K562 (cell line): ENCODE measurements around the gene PITX2. TPM values are rescaled to one million over a fixed set of nuclear protein-coding genes. Genes with fewer than 3 reads are reported as not detected.

Experiments
- ATAC-seq: fragments of 200-7000 bp; cut with Tn5 transposase; 3 replicates; pipeline ENCODE4 v1.9.1; 2020; ENCODE audit warnings: moderate library complexity
- BruUV-seq: library from RNA; stranded (reverse); fragments of 400-500 nt; replicated peaks from 2 replicates; lab custom pipeline; 2021; lab: Mats Ljungman, UMichigan
- CTCF ChIA-PET: fragments of 300-600 bp; formaldehyde crosslinking; extraction: SDS; loops from one replicate; lab custom pipeline; 2021; ENCODE audit warnings: low intra/inter-chr PET ratio; lab: Yijun Ruan, JAX
- POLR2A ChIA-PET: fragments of 300-600, 350-650 bp; sonication (Branson Sonifier 250); formaldehyde crosslinking; extraction: SDS; loops from one replicate; lab custom pipeline; 2021; ENCODE audit warnings: antibody characterized with exemption, inconsistent platforms; lab: Yijun Ruan, JAX
- DNase-seq, 4 experiments: peaks; one replicate each; pipeline versions ENCODE4 v3.0.0 to v3.0.0-alpha.2; 2011 to 2018; ENCODE audit warnings: low spot score in 3 of 4, mixed read lengths in 3 of 4; ENCODE audit errors: extremely low read depth in 1 of 4
- FAIRE-seq: peaks from 2 replicates; lab custom pipeline; 2011; peaks lifted over from hg19 to GRCh38; lab: Jason Lieb, UNC
- H2AFZ ChIP-seq: 2 replicates; pipeline ENCODE4 v1.6.0; 2011; ENCODE audit warnings: low read depth, low read length, control low read depth, inconsistent platforms
- H3K27ac ChIP-seq: fragments of 200-600 bp; 3 replicates; pipeline ENCODE4 v1.8.0; 2011; ENCODE audit warnings: low read depth, mild to moderate bottlenecking, control low read depth, inconsistent platforms, low read length, moderate library complexity, mixed read lengths; ENCODE audit errors: extremely low read depth
- H3K27me3 ChIP-seq, 2 experiments: fragments of 300-600 bp in 1 of 2; 2 replicates in 1 of 2; 3 replicates in 1 of 2; pipeline versions ENCODE4 v1.6.0 to v1.8.0; 2011; ENCODE audit warnings: inconsistent platforms in 2 of 2, low read length in 2 of 2, mild to moderate bottlenecking in 1 of 2, mixed read lengths in 1 of 2, moderate library complexity in 1 of 2; ENCODE audit not compliant: control insufficient read depth in 2 of 2, insufficient read depth in 2 of 2
- H3K36me3 ChIP-seq: fragments of 300-600 bp; 3 replicates; pipeline ENCODE4 v1.8.0; 2011; ENCODE audit warnings: mild to moderate bottlenecking, low read length, inconsistent platforms; ENCODE audit not compliant: control insufficient read depth, insufficient read depth
- H3K4me1 ChIP-seq, 2 experiments: fragments of 200-600 bp in 1 of 2; replicated peaks in 1 of 2; 2 replicates in 1 of 2; 3 replicates in 1 of 2; pipeline versions ENCODE4 v1.5.1 to v1.8.0; 2011; ENCODE audit warnings: inconsistent platforms in 2 of 2, low read length in 2 of 2, mild to moderate bottlenecking in 1 of 2, mixed read lengths in 1 of 2, moderate library complexity in 1 of 2; ENCODE audit not compliant: control insufficient read depth in 2 of 2, insufficient read depth in 2 of 2
- H3K4me2 ChIP-seq: 2 replicates; pipeline ENCODE4 v1.6.1; 2011; ENCODE audit warnings: low read length, control low read depth, inconsistent platforms, mixed read lengths; ENCODE audit not compliant: insufficient read depth
- H3K4me3 ChIP-seq: fragments of 200-600 bp; sonication (generic), shearing (Covaris generic); 2 replicates; pipeline ENCODE4 v1.5.1; 2016; ENCODE audit warnings: control low read depth, inconsistent platforms
- H3K79me2 ChIP-seq: fragments of 200-600 bp; 3 replicates; pipeline ENCODE4 v1.8.0; 2011; ENCODE audit warnings: low read length, inconsistent platforms; ENCODE audit not compliant: control insufficient read depth, insufficient read depth
- H3K9ac ChIP-seq, 2 experiments: 2 replicates each; pipeline versions ENCODE4 v1.6.0 to v1.6.1; 2011; ENCODE audit warnings: low read depth in 2 of 2, low read length in 2 of 2, control low read depth in 1 of 2, inconsistent platforms in 1 of 2, mild to moderate bottlenecking in 1 of 2, mixed read lengths in 1 of 2; ENCODE audit not compliant: insufficient read depth in 1 of 2
- H3K9me1 ChIP-seq: one replicate; pipeline ENCODE4 v1.6.0; 2011; ENCODE audit warnings: inconsistent platforms, mild to moderate bottlenecking, low read length, moderate library complexity; ENCODE audit not compliant: control insufficient read depth, insufficient read depth
- H3K9me3 ChIP-seq: replicated peaks from 2 replicates; pipeline ENCODE4 v1.5.1; 2011; ENCODE audit warnings: low read depth, low read length, inconsistent platforms; ENCODE audit not compliant: control insufficient read depth, insufficient read depth
- H4K20me1 ChIP-seq: replicated peaks from 2 replicates; pipeline ENCODE4 v1.6.1; 2011; ENCODE audit warnings: low read length, inconsistent platforms, mixed read lengths; ENCODE audit not compliant: control insufficient read depth, insufficient read depth
- ARHGAP35 ChIP-seq: fragments of 450-650 bp; IDR thresholded peaks from 2 replicates; pipeline ENCODE4 v1.6.1; 2018; ENCODE audit not compliant: partially characterized antibody
- BRF2 ChIP-seq: IDR thresholded peaks from 3 replicates; pipeline ENCODE4 v1.6.1; 2011; ENCODE audit warnings: borderline replicate concordance, mild to moderate bottlenecking; ENCODE audit not compliant: insufficient read length, insufficient read depth
- SAP30 ChIP-seq: fragments of 200-600 bp; sonication (generic); IDR thresholded peaks from 2 replicates; pipeline ENCODE4 v1.6.1; 2012; ENCODE audit warnings: borderline replicate concordance, low read depth, mild to moderate bottlenecking, moderate library complexity, low read length, control low read depth, inconsistent platforms; ENCODE audit not compliant: insufficient read depth, poor library complexity, severe bottlenecking
- TCF7L2 ChIP-seq: fragments of 150-350 bp; IDR thresholded peaks from 2 replicates; pipeline ENCODE4 v1.6.1; 2016; ENCODE audit warnings: low read depth, mild to moderate bottlenecking, low read length, moderate library complexity
- ZNF311 ChIP-seq: fragments of 250-450 bp; sonication (Bioruptor Pico); IDR thresholded peaks from 2 replicates; pipeline ENCODE4 v1.4.0; 2020; ENCODE audit warnings: mild to moderate bottlenecking, moderate library complexity
- ZNF584 ChIP-seq: fragments of 200-800 bp; sonication (Bioruptor generic); IDR thresholded peaks from 2 replicates; pipeline ENCODE4 v1.6.1; 2016; ENCODE audit warnings: low read depth, mild to moderate bottlenecking, missing genetic modification characterization, missing compliant biosample characterization
- ZNF766 ChIP-seq: fragments of 200-800 bp; sonication (Bioruptor generic); conservative IDR thresholded peaks from 2 replicates; pipeline ENCODE4 v1.6.1; 2016; ENCODE audit warnings: missing genetic modification characterization, missing compliant biosample characterization
- whole genome bisulfite sequencing: fragments of 100-300 bp; shearing (Covaris generic); methylation state at CpG from one replicate; pipeline ENCODE4 v1.1.6; 2016; ENCODE audit warnings: low coverage, mixed read lengths; ENCODE audit not compliant: insufficient coverage; ENCODE audit errors: missing lambda C conversion rate; 5-methylcytosine and 5-hydroxymethylcytosine counted together
- in situ Hi-C: fragments of 300-500 bp; cut with MboI; formaldehyde crosslinking; loops from 4 replicates; pipeline ENCODE4 v1.15.0; 2018; ENCODE audit warnings: inconsistent platforms, mixed read lengths
- intact Hi-C: fragments of 100-400 bp; cut with micrococcal nuclease; formaldehyde crosslinking; loops from 2 replicates; pipeline ENCODE4 v1.14.2; 2022
- polyA plus RNA-seq, 8 experiments: library from polyadenylated mRNA; depleted of rRNA in 4 of 8; stranded (reverse) in 5 of 8; unstranded in 3 of 8; fragments of >200 nt; fragmentation: Nextera tagmentation in 2 of 8; fragmentation: Illumina TruSeq in 1 of 8; extraction: Ambion mirVana in 2 of 8; extraction: Trizol in 1 of 8; gene quantifications; 2 replicates each; pipeline versions ENCODE4 v1.2.1 to v1.2.3, GENCODE V29; 2011 to 2014; ENCODE audit warnings: inconsistent platforms in 1 of 8, missing spikeins in 1 of 8
- total RNA-seq, 7 experiments: library from RNA; depleted of rRNA in 6 of 7; stranded (reverse); fragments of >200 nt in 6 of 7; fragmentation: Illumina TruSeq in 2 of 7; extraction: Trizol in 2 of 7; gene quantifications; 2 replicates each; pipeline versions ENCODE4 v1.2.1 to v1.2.3, GENCODE V29; 2011 to 2021; ENCODE audit warnings: low replicate concordance in 1 of 7

PITX2 gene
- total and polyA plus RNA-seq, 9 of the 15 experiments (the other 6 are each of a cell fraction or from before 2014, with no cell fraction given): 0.08 TPM; not detected in 8

- Histone ChIP-seq H3K4me3 (no peak overlapping the region), H3K9ac (no peak overlapping the region), H3K27me3 (peaks cover 40 to 46% of the 10 kb centered on the region in 2 experiments), H3K27ac (no peak overlapping the region), H3K79me2 (no peaks in the 10 kb centered on the region), H3K4me2 (no peak overlapping the region), H3K9me1 (no peaks in the 10 kb centered on the region), H4K20me1 (no peaks in the 10 kb centered on the region; the same call in 1 of the 2 replicates), H3K9me3 (no peaks in the 10 kb centered on the region), H3K4me1 (peaks cover 0 to 13% of the 10 kb centered on the region in 2 experiments; a peak in 1 of 5 replicates), H3K36me3 (no peaks in the 10 kb centered on the region), H2AFZ (no peak overlapping the region)
- intact Hi-C loops (no loop called here), in situ Hi-C loops (no loop called here)
- BruUV-seq: no TSS peak
- CTCF ChIA-PET: no interaction called here
- POLR2A ChIA-PET: no interaction called here
- WGBS: 2% methylated on average over 10 of the region's 10 CpGs
- FAIRE-seq (no peak), DNase-seq (no peak), ATAC-seq (no peak)
- TF ChIP-seq TCF7L2 (no peak), ZNF311 (no peak), BRF2 (no peak), SAP30 (no peak), ARHGAP35 (no peak), ZNF766 (CRISPR knock-in tag) (no peak), ZNF584 (CRISPR knock-in tag) (no peak)
Observed at GRCh38 chr4:110638089-110638746, 15.3 kb upstream of the PITX2 start.
